MM.1S (cell line): ENCODE data around the gene TNIP3.

Source experiments
- CTCF ChIP-seq: fragments of 300-600 bp; sonication (generic); IDR thresholded peaks from 2 replicates; pipeline ENCODE4 v1.5.1; 2016; ENCODE audit warnings: antibody characterized with exemption, low read length, mixed read lengths
- EZH2 ChIP-seq: fragments of 300-600 bp; sonication (generic); optimal IDR thresholded peaks from 2 replicates; pipeline ENCODE3; 2017; ENCODE audit warnings: low read depth, mild to moderate bottlenecking, antibody characterized with exemption, low read length, mixed read lengths
- EZH2phosphoT487 ChIP-seq: fragments of 300-600 bp; sonication (generic); IDR thresholded peaks from 2 replicates; pipeline ENCODE4 v1.6.1; 2018; ENCODE audit warnings: antibody characterized with exemption, low read length

- TF ChIP-seq CTCF, result no peak
- no peak for TF ChIP-seq EZH2
- no peak for TF ChIP-seq EZH2phosphoT487
Measured at GRCh38 chr4:121209171-121209570, 45.0 kb upstream of the TNIP3 start.
